Stomach (tissue), 9 donors: ENCODE data around the gene LDAH. TPM values are rescaled to one million over a fixed set of nuclear protein-coding genes. Genes with fewer than 3 reads are reported as not detected.

Experiments used
- DNase-seq, 2 donors: peaks; one replicate each; pipeline versions ENCODE4 v3.0.0 to v3.0.0-alpha.2; 2013 to 2019
- H3K27ac ChIP-seq, 5 donors: fragments of 200-600 bp in 4 of 5; sonication (generic) in 4 of 5; one replicate each; pipeline ENCODE4 v1.5.1; 2013 to 2019; ENCODE audit warnings: mild to moderate bottlenecking in 1 of 5, moderate library complexity in 1 of 5
- H3K27me3 ChIP-seq, 3 donors: fragments of 200-600 bp; sonication (generic); one replicate each; pipeline ENCODE4 v1.5.1; 2017 to 2019; ENCODE audit warnings: mixed run types in 1 of 3
- H3K36me3 ChIP-seq, 4 donors: fragments of 200-600 bp; sonication (generic); 1 replicate in 3 of 4; 2 replicates in 1 of 4; pipeline ENCODE4 v1.5.1; 2016 to 2019
- H3K4me1 ChIP-seq, 4 donors: fragments of 200-600 bp; sonication (generic); one replicate each; pipeline ENCODE4 v1.5.1; 2016 to 2019
- H3K4me3 ChIP-seq, 4 donors: fragments of 200-600 bp; sonication (generic) in 3 of 4; one replicate each; pipeline ENCODE4 v1.5.1; 2016 to 2019; ENCODE audit warnings: mild to moderate bottlenecking in 1 of 4
- H3K9me3 ChIP-seq, 4 donors: fragments of 200-600 bp; sonication (generic); one replicate each; pipeline ENCODE4 v1.5.1; 2016 to 2019
- EP300 ChIP-seq: sonication (generic); formaldehyde crosslinking; IDR thresholded peaks from one replicate; pipeline ENCODE4 v1.6.1; 2017; ENCODE audit warnings: antibody characterized with exemption
- POLR2A ChIP-seq, 4 donors: fragments of 450-650 bp; IDR thresholded peaks; one replicate each; pipeline ENCODE4 v1.6.1; 2016; ENCODE audit warnings: antibody characterized with exemption in 4 of 4, control low read depth in 2 of 4, mild to moderate bottlenecking in 1 of 4, moderate library complexity in 1 of 4
- POLR2AphosphoS5 ChIP-seq, 3 donors: sonication (generic); formaldehyde crosslinking; IDR thresholded peaks; one replicate each; pipeline ENCODE4 v1.6.1; 2016; ENCODE audit warnings: antibody characterized with exemption in 3 of 3
- WGBS, 5 donors: extraction: QIAGEN DNeasy Blood & Tissue Kit in 3 of 5; methylation state at CpG; one replicate each; pipeline versions ENCODE4 v1.1.5 to v1.1.7; 2013 to 2018; 5-methylcytosine and 5-hydroxymethylcytosine counted together
- intact Hi-C: fragments of 100-400 bp; cut with DNase I; formaldehyde crosslinking; loops from one replicate; pipeline ENCODE4 v1.15.1; 2023; ENCODE audit warnings: low total_unique reads
- polyA plus RNA-seq, 3 donors: library from polyadenylated mRNA; stranded (reverse); fragments of 200-250 nt; gene quantifications; one replicate each; pipeline ENCODE4 v1.2.3, GENCODE V29; 2013
- total RNA-seq, 5 donors: library from RNA; depleted of rRNA; stranded (reverse); fragments of >200 nt; gene quantifications; one replicate each; pipeline versions ENCODE4 v1.1.0 to v1.2.3, GENCODE V29; 2014 to 2016
- TF ChIP-seq, protein P1 (sequence below), 7 experiments: fragments of 450-650 bp in 4 of 7; fragments of 200-600 bp in 3 of 7; sonication (generic) in 3 of 7; IDR thresholded peaks; one replicate each; pipeline ENCODE4 v1.5.1; 2016 to 2019; ENCODE audit warnings: antibody characterized with exemption in 7 of 7, control low read depth in 2 of 7, mild to moderate bottlenecking in 1 of 7
- donor health status: healthy with polysubstance abuse.
- donor health status: Bipolar disorder and iron deficiency.
- donor health status: healthy.

The LDAH gene
- total and polyA plus RNA-seq, 8 donors = 4.1 to 20.0 (median 5.9) TPM

GRCh38 chr2:20652141-20652540 lies 170.8 kb downstream of the LDAH start:
- Histone ChIP-seq H3K27me3 (no peaks in the 10 kb centered on the region), H3K4me3 (no peak overlapping the region), H3K9me3 (no peaks in the 10 kb centered on the region), H3K27ac (peak overlapping the region in 1 of 5 donors; percentile 94), H3K36me3 (peaks cover 0 to 1% (median 0%) of the 10 kb centered on the region in 4 donors), H3K4me1 (peaks cover 19 to 40% (median 39%) of the 10 kb centered on the region in 4 donors)
- TF ChIP-seq POLR2A (IDR thresholded peaks at IDR 0.05) = no peak
- TF ChIP-seq, protein P1, sequence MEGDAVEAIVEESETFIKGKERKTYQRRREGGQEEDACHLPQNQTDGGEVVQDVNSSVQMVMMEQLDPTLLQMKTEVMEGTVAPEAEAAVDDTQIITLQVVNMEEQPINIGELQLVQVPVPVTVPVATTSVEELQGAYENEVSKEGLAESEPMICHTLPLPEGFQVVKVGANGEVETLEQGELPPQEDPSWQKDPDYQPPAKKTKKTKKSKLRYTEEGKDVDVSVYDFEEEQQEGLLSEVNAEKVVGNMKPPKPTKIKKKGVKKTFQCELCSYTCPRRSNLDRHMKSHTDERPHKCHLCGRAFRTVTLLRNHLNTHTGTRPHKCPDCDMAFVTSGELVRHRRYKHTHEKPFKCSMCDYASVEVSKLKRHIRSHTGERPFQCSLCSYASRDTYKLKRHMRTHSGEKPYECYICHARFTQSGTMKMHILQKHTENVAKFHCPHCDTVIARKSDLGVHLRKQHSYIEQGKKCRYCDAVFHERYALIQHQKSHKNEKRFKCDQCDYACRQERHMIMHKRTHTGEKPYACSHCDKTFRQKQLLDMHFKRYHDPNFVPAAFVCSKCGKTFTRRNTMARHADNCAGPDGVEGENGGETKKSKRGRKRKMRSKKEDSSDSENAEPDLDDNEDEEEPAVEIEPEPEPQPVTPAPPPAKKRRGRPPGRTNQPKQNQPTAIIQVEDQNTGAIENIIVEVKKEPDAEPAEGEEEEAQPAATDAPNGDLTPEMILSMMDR (IDR thresholded peaks at IDR 0.05) = no peak
- no peak for TF ChIP-seq EP300
- TF ChIP-seq POLR2AphosphoS5 (IDR thresholded peaks at IDR 0.05) = no peak
- WGBS, 5 donors = 86 to 96% (median 94%) methylated on average over 7 of the region's 7 CpGs
- no peak for DNase-seq
- intact Hi-C loops = no loop called here

- TF ChIP-seq, protein P1 (IDR thresholded peaks at IDR 0.05) = no peak
- TF ChIP-seq POLR2AphosphoS5 (IDR thresholded peaks at IDR 0.05) (no peak), POLR2A (IDR thresholded peaks at IDR 0.05) (no peak), EP300 (no peak)
- Histone ChIP-seq H3K9me3 (no peaks in the 10 kb centered on the region), H3K27me3 (no peaks in the 10 kb centered on the region), H3K4me3 (peak overlapping the region; percentile 62 to 91 (median 86)), H3K4me1 (peaks cover 19 to 44% (median 39%) of the 10 kb centered on the region in 4 donors), H3K27ac (peak overlapping the region; percentile 86 to 98 (median 94)), H3K36me3 (peaks cover 0 to 5% (median 2%) of the 10 kb centered on the region in 4 donors)
- no peak for DNase-seq
- 70 to 83% (median 76%) methylated on average over 6 to 7 of the region's 7 CpGs for WGBS, 5 donors
- intact Hi-C loops = no loop called here
These were observed 171.2 kb downstream of the LDAH start for GRCh38 chr2:20651731-20652099.

- peak within 1 kb of the TSS; percentile 62 to 91 (median 86) for H3K4me3 ChIP-seq
- peaks cover 0 to 12% (median 7%) of the 10 kb centered on the region in 4 donors for H3K36me3 ChIP-seq
- intact Hi-C loops = no loop called here
- TF ChIP-seq POLR2AphosphoS5 (IDR thresholded peaks at IDR 0.05) = peak; percentile 63 to 89 (median 88)
- TF ChIP-seq POLR2A (IDR thresholded peaks at IDR 0.05) = peak in 1 of 4 donors; percentile 62
- TF ChIP-seq EP300 = no peak
- TF ChIP-seq, protein P1 (IDR thresholded peaks at IDR 0.05) = peak in 4 of 7 experiments; percentile 74 to 99 (median 97)
- no peaks in the 10 kb centered on the region for H3K9me3 ChIP-seq
- H3K27ac ChIP-seq = peak within 1 kb of the TSS; percentile 87 to 98 (median 94)
- no peaks in the 10 kb centered on the region for H3K27me3 ChIP-seq
- WGBS, 5 donors = 0 to 1% (median 1%) methylated on average over 47 to 72 of the region's 72 CpGs
- peak; percentile 92 to 97 for DNase-seq
- H3K4me1 ChIP-seq = peaks cover 19 to 47% (median 39%) of the 10 kb centered on the region in 4 donors
These were observed 171.8 kb downstream of the LDAH start, which contains the start of gene HS1BP3 for GRCh38 chr2:20650877-20651730. HS1BP3 (minus strand) TSS chr2:20651098; CDS start chr2:20651063, 35 bp downstream.

- intact Hi-C loops = no loop called here
- TF ChIP-seq EP300 = no peak
- TF ChIP-seq, protein P1 (IDR thresholded peaks at IDR 0.05) = no peak
- no peak for TF ChIP-seq POLR2AphosphoS5 (IDR thresholded peaks at IDR 0.05)
- TF ChIP-seq POLR2A (IDR thresholded peaks at IDR 0.05) = no peak
- Histone ChIP-seq H3K36me3 (peaks cover under 1 to 18% (median 12%) of the 10 kb centered on the region in 4 donors), H3K4me3 (peak overlapping the region; percentile 62 to 91 (median 86)), H3K9me3 (no peaks in the 10 kb centered on the region), H3K27ac (peak overlapping the region; percentile 87 to 98 (median 94)), H3K4me1 (peaks cover 19 to 47% (median 39%) of the 10 kb centered on the region in 4 donors), H3K27me3 (no peaks in the 10 kb centered on the region)
- DNase-seq = peak in 1 of 2 donors; percentile 76
- 4 to 11% (median 6%) methylated on average over 15 to 19 of the region's 19 CpGs for WGBS, 5 donors
These were observed 172.5 kb downstream of the LDAH start for GRCh38 chr2:20650393-20650876.
